T-helper 2 cell treated with Interferon-gamma antibody and Interleukin-4, amounts not matched to agents 5 μg/mL and 100 μg/mL, for 36 hours (primary cell): ENCODE results near the gene B4GALT4.
"Not testable (repeated sequence)": the region's sequence is repeated elsewhere in the genome, so short reads cannot be mapped to it uniquely, and the experiment has no call there.

Source experiments
- DNase-seq: peaks from one replicate; pipeline ENCODE4 v3.0.0; 2021; ENCODE audit warnings: low spot score
- H3K27ac Mint-ChIP-seq: one replicate; pipeline ENCODE4 v1.8.0; 2021; ENCODE audit warnings: mild to moderate bottlenecking, mixed read lengths
- H3K27me3 Mint-ChIP-seq: one replicate; pipeline ENCODE4 v1.8.0; 2021; ENCODE audit warnings: low read depth, mixed read lengths
- H3K36me3 Mint-ChIP-seq: one replicate; pipeline ENCODE4 v1.8.0; 2021; ENCODE audit warnings: low read depth, mixed read lengths
- H3K4me1 Mint-ChIP-seq: one replicate; pipeline ENCODE4 v1.8.0; 2021; ENCODE audit warnings: low read depth, mixed read lengths
- H3K4me3 Mint-ChIP-seq: one replicate; pipeline ENCODE4 v1.8.0; 2022; ENCODE audit warnings: mild to moderate bottlenecking, moderate library complexity, mixed read lengths
- H3K9me3 Mint-ChIP-seq: one replicate; pipeline ENCODE4 v1.8.0; 2021; ENCODE audit warnings: mixed read lengths

The B4GALT4 gene

GRCh38 chr3:119245778-119246177, 5.1 kb upstream of the B4GALT4 start:
- Mint-ChIP-seq H3K4me3 (no peak overlapping the region), H3K27ac (no peak overlapping the region), H3K27me3 (peaks cover 10% of the 10 kb centered on the region), H3K36me3 (no peaks in the 10 kb centered on the region), H3K9me3 (peaks cover 18% of the 10 kb centered on the region), H3K4me1 (peaks cover 7% of the 10 kb centered on the region)
- DNase-seq, result no peak

- DNase-seq, result no peak
- no peaks in the 10 kb centered on the region for H3K36me3 Mint-ChIP-seq
- H3K4me1 Mint-ChIP-seq, result peaks cover 16% of the 10 kb centered on the region
- H3K27me3 Mint-ChIP-seq, result peaks cover 2% of the 10 kb centered on the region
- H3K27ac Mint-ChIP-seq, result no peak overlapping the region
- peaks cover 8% of the 10 kb centered on the region for H3K9me3 Mint-ChIP-seq
- no peak overlapping the region for H3K4me3 Mint-ChIP-seq
Measured at GRCh38 chr3:119243712-119244111, 3.0 kb upstream of the B4GALT4 start.

DNA sequence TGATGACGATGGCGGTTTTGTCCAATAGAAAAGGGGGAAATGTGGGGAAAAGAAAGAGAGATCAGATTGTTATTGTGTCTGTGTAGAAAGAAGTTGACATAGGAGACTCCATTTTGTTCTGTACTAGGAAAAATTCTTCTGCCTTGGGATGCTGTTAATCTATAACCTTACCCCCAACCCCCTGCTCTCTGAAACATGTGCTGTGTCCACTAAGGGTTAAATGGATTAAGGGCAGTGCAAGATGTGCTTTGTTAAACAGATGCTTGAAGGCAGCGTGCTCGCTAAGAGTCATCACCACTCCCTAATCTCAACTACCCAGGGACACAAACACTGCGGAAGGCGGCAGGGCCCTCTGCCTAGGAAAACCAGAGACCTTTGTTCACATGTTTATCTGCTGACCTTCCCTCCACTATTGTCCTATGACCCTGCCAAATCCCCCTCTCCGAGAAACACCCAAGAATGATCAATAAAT, 2.4 kb upstream of the B4GALT4 start:
- not testable (repeated sequence) for DNase-seq, H3K27ac Mint-ChIP-seq, H3K36me3 Mint-ChIP-seq, H3K27me3 Mint-ChIP-seq, H3K4me3 Mint-ChIP-seq, H3K9me3 Mint-ChIP-seq
- H3K4me1 Mint-ChIP-seq, result peaks cover 16% of the 10 kb centered on the region

DNA sequence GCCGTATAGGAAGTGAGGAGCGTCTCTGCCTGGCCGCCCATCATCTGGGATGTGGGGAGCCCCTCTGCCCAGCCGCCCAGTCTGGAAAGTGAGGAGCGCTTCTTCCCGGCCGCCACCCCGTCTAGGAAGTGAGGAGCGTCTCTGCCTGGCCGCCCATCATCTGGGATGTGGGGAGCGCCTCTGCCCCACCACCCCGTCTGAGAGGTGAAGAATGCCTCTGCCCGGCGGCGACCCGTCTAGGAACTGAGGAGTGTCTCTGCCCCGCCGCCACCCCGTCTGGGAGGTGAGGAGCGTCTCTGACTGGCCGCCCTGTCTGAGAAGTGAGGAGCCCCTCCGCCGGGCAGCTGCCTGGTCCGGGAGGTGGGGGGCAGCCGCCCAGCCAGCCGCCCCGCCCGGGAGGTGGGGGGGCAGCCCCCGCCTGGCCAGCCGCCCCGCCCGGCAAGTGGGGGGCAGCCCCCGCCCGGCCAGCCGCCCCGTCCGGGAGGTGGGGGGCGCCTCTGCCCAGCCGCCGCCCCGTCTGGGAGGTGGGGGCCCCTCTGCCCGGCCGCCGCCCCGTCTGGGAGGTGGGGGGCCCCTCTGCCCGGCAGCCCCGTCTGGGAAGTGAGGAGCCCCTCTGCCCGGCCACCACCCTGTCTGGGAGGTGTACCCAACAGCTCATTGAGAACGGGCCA, 1.8 kb upstream of the B4GALT4 start:
- H3K4me3 Mint-ChIP-seq, H3K27me3 Mint-ChIP-seq, DNase-seq, H3K9me3 Mint-ChIP-seq, H3K27ac Mint-ChIP-seq, H3K36me3 Mint-ChIP-seq: not testable (repeated sequence)
- peaks cover 16% of the 10 kb centered on the region for H3K4me1 Mint-ChIP-seq

DNA sequence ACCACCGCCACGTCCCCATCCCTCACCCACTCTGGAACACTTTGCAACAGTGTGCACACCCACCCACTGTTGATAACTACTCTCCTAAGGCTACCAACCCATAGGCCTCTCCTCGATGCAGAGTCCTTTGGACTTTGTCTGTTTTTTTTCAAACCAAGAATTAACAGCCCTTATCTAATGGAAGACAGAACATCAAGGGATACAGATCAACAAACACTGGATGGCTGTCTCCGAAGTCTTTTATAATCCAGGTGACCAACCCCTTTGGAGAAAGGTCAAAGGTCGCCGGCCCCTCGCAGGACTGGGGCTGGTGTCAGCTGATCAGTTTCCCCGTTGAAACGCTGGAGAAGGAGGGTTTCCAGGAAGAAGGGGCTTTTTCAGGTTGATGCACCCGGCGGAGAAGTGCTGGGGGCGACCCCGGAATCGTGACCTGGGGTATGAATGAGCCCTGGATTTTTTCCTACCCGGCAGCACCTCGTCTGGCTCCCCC, 532 bp downstream of the B4GALT4 start:
- H3K36me3 Mint-ChIP-seq, result peaks cover 17% of the 10 kb centered on the region
- H3K9me3 Mint-ChIP-seq, result no peaks in the 10 kb centered on the region
- H3K4me1 Mint-ChIP-seq, result peaks cover 35% of the 10 kb centered on the region
- H3K27me3 Mint-ChIP-seq, result no peaks in the 10 kb centered on the region
- H3K27ac Mint-ChIP-seq, result peak overlapping the region; percentile 91
- no peak for DNase-seq
- peak overlapping the region; percentile 91 for H3K4me3 Mint-ChIP-seq

- Mint-ChIP-seq H3K27ac (peak overlapping the region; percentile 91), H3K36me3 (peaks cover 24% of the 10 kb centered on the region), H3K27me3 (no peaks in the 10 kb centered on the region), H3K9me3 (no peaks in the 10 kb centered on the region), H3K4me1 (peaks cover 42% of the 10 kb centered on the region), H3K4me3 (peak overlapping the region; percentile 91)
- DNase-seq, result no peak
Measured at GRCh38 chr3:119239206-119239820, 1.4 kb downstream of the B4GALT4 start.

DNA sequence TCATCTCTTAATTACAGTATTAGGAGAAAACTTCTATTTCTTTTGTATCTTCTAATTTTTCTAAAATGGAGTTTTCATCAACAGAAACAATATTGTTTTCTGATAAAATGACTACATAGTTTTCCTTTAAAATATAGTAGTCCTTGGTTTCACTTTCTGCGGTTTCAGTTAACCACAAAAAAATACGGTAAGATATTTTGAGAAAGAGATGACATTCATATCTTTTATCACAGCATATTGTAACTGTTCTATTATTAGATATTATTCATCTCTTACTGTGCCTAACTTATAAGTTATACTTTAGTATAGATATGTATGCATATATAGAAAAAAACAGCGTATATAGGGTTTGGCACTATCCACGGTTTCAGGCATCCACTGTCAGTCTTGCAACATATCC, 2.3 kb downstream of the B4GALT4 start:
- H3K4me3 Mint-ChIP-seq, result peak overlapping the region; percentile 45
- DNase-seq, result no peak
- peak overlapping the region; percentile 49 for H3K27ac Mint-ChIP-seq
- H3K4me1 Mint-ChIP-seq, result peaks cover 42% of the 10 kb centered on the region
- peaks cover 27% of the 10 kb centered on the region for H3K36me3 Mint-ChIP-seq
- no peaks in the 10 kb centered on the region for H3K9me3 Mint-ChIP-seq
- no peaks in the 10 kb centered on the region for H3K27me3 Mint-ChIP-seq

DNA sequence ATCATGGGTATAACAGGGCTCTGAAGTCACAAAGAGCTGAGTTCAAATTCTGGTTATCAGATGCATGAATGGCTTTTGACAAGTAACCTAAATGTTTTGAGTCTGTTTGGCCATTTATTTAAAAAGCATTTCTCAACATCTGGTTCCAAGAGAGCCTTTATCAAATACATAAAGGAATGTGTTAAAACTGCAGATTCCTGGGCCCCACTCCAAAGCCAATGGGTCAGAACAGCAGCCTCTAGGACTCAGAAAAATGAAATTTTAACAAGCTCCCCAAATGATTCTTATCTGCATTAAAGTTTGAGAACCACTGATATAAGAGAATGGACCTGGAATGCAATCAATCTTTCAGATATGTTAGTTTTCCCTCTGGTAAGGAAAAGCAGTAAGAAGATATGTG, 3.4 kb downstream of the B4GALT4 start:
- no peak overlapping the region for H3K27ac Mint-ChIP-seq
- H3K27me3 Mint-ChIP-seq, result no peaks in the 10 kb centered on the region
- H3K4me1 Mint-ChIP-seq, result peaks cover 42% of the 10 kb centered on the region
- H3K36me3 Mint-ChIP-seq, result peaks cover 35% of the 10 kb centered on the region
- H3K9me3 Mint-ChIP-seq, result no peaks in the 10 kb centered on the region
- H3K4me3 Mint-ChIP-seq, result no peak overlapping the region
- DNase-seq, result no peak

- no peak for DNase-seq
- Mint-ChIP-seq H3K27ac (no peak overlapping the region), H3K36me3 (peaks cover 38% of the 10 kb centered on the region), H3K27me3 (no peaks in the 10 kb centered on the region), H3K4me3 (peak overlapping the region; percentile 54), H3K9me3 (no peaks in the 10 kb centered on the region), H3K4me1 (peaks cover 46% of the 10 kb centered on the region)
Measured at GRCh38 chr3:119236756-119237155, 3.9 kb downstream of the B4GALT4 start.

- Mint-ChIP-seq H3K27me3 (no peaks in the 10 kb centered on the region), H3K27ac (peak overlapping the region; percentile 19), H3K4me3 (peak overlapping the region; percentile 16), H3K9me3 (no peaks in the 10 kb centered on the region), H3K36me3 (peaks cover 47% of the 10 kb centered on the region), H3K4me1 (peaks cover 41% of the 10 kb centered on the region)
- DNase-seq, result no peak
Measured at GRCh38 chr3:119235151-119235550, 5.5 kb downstream of the B4GALT4 start.

- Mint-ChIP-seq H3K27ac (peak overlapping the region; percentile 24), H3K4me1 (peaks cover 36% of the 10 kb centered on the region), H3K4me3 (no peak overlapping the region), H3K27me3 (no peaks in the 10 kb centered on the region), H3K36me3 (peaks cover 51% of the 10 kb centered on the region), H3K9me3 (no peaks in the 10 kb centered on the region)
- DNase-seq, result no peak
Measured at GRCh38 chr3:119234610-119235009, 6.1 kb downstream of the B4GALT4 start.

GRCh38 chr3:119230745-119231144, 9.9 kb downstream of the B4GALT4 start:
- H3K27ac Mint-ChIP-seq, result no peak overlapping the region
- H3K4me3 Mint-ChIP-seq, result no peak overlapping the region
- H3K9me3 Mint-ChIP-seq, result no peaks in the 10 kb centered on the region
- no peaks in the 10 kb centered on the region for H3K27me3 Mint-ChIP-seq
- H3K36me3 Mint-ChIP-seq, result peaks cover 73% of the 10 kb centered on the region
- no peak for DNase-seq
- H3K4me1 Mint-ChIP-seq, result peaks cover 22% of the 10 kb centered on the region

GRCh38 chr3:119230071-119230470, 10.6 kb downstream of the B4GALT4 start:
- Mint-ChIP-seq H3K36me3 (peaks cover 67% of the 10 kb centered on the region), H3K4me1 (peaks cover 15% of the 10 kb centered on the region), H3K4me3 (no peak overlapping the region), H3K9me3 (no peaks in the 10 kb centered on the region), H3K27me3 (no peaks in the 10 kb centered on the region), H3K27ac (no peak overlapping the region)
- no peak for DNase-seq

- no peaks in the 10 kb centered on the region for H3K27me3 Mint-ChIP-seq
- peaks cover 12% of the 10 kb centered on the region for H3K4me1 Mint-ChIP-seq
- H3K27ac Mint-ChIP-seq, result no peak overlapping the region
- no peak for DNase-seq
- peaks cover 62% of the 10 kb centered on the region for H3K36me3 Mint-ChIP-seq
- no peak overlapping the region for H3K4me3 Mint-ChIP-seq
- no peaks in the 10 kb centered on the region for H3K9me3 Mint-ChIP-seq
Measured at GRCh38 chr3:119229190-119229589, 11.5 kb downstream of the B4GALT4 start.
